H9 (cell line): ENCODE results near the gene GPI. TPM values are rescaled to one million over a fixed set of nuclear protein-coding genes. Genes with fewer than 3 reads are reported as not detected.
A peak's percentile ranks its signal among the peaks of the same experiment; 100 is the strongest.

Experiments used
- DNase-seq: peaks from one replicate; pipeline ENCODE4 v3.0.0-alpha.2; 2017
- H2AFZ ChIP-seq: one replicate; pipeline ENCODE4 v1.6.1; 2013; ENCODE audit warnings: mild to moderate bottlenecking, low read length, control low read depth, moderate library complexity
- H2AK5ac ChIP-seq: 2 replicates; pipeline ENCODE4 v1.6.1; 2013; ENCODE audit warnings: low read length, control low read depth, mixed read lengths; ENCODE audit not compliant: insufficient read length
- H2BK120ac ChIP-seq: one replicate; pipeline ENCODE4 v1.6.1; 2013; ENCODE audit warnings: low read depth, mild to moderate bottlenecking, low read length, control low read depth, inconsistent platforms; ENCODE audit not compliant: poor library complexity, severe bottlenecking
- H2BK12ac ChIP-seq: 2 replicates; pipeline ENCODE4 v1.6.1; 2013; ENCODE audit warnings: low read length, control low read depth, mixed read lengths, low read depth; ENCODE audit not compliant: insufficient read length
- H2BK15ac ChIP-seq: 2 replicates; pipeline ENCODE4 v1.6.1; 2013; ENCODE audit warnings: low read depth, low read length, control low read depth
- H2BK20ac ChIP-seq: one replicate; pipeline ENCODE4 v1.6.1; 2013; ENCODE audit warnings: low read depth, mild to moderate bottlenecking, low read length, control low read depth, inconsistent platforms; ENCODE audit not compliant: poor library complexity, severe bottlenecking
- H2BK5ac ChIP-seq: 2 replicates; pipeline ENCODE4 v1.6.1; 2013; ENCODE audit warnings: low read length, control low read depth, mixed read lengths; ENCODE audit not compliant: insufficient read length
- H3K14ac ChIP-seq: 2 replicates; pipeline ENCODE4 v1.6.1; 2013; ENCODE audit warnings: low read length, control low read depth; ENCODE audit not compliant: insufficient read depth
- H3K18ac ChIP-seq: 2 replicates; pipeline ENCODE4 v1.6.1; 2013; ENCODE audit warnings: low read depth, mild to moderate bottlenecking, mixed read lengths, low read length, control low read depth; ENCODE audit not compliant: insufficient read length
- H3K23ac ChIP-seq: 2 replicates; pipeline ENCODE4 v1.6.1; 2013; ENCODE audit warnings: low read length, control low read depth, mixed read lengths, low read depth; ENCODE audit not compliant: insufficient read length
- H3K23me2 ChIP-seq: 2 replicates; pipeline ENCODE4 v1.6.1; 2013; ENCODE audit warnings: low read depth, mild to moderate bottlenecking, mixed read lengths, low read length, control low read depth; ENCODE audit not compliant: insufficient read length, poor library complexity, severe bottlenecking
- H3K27ac ChIP-seq: 2 replicates; pipeline ENCODE4 v1.5.1; 2013; ENCODE audit warnings: low read length, control low read depth, mixed read lengths, low read depth; ENCODE audit not compliant: insufficient read length
- H3K27me3 ChIP-seq: 2 replicates; pipeline ENCODE4 v1.6.1; 2013; ENCODE audit warnings: low read length, control low read depth, inconsistent platforms; ENCODE audit not compliant: insufficient read depth
- H3K4ac ChIP-seq: 2 replicates; pipeline ENCODE4 v1.6.1; 2013; ENCODE audit warnings: low read depth, mild to moderate bottlenecking, control low read depth, inconsistent platforms, low read length, moderate library complexity
- H3K4me1 ChIP-seq: 2 replicates; pipeline ENCODE4 v1.6.1; 2013; ENCODE audit warnings: low read length, control low read depth, inconsistent platforms; ENCODE audit not compliant: insufficient read depth
- H3K4me2 ChIP-seq: 2 replicates; pipeline ENCODE4 v1.6.1; 2013; ENCODE audit warnings: low read length, control low read depth, mixed read lengths; ENCODE audit not compliant: insufficient read length, insufficient read depth
- H3K56ac ChIP-seq: 2 replicates; pipeline ENCODE4 v1.6.1; 2013; ENCODE audit warnings: low read depth, mild to moderate bottlenecking, mixed read lengths, low read length, control low read depth; ENCODE audit not compliant: insufficient read length
- H3K79me1 ChIP-seq: 2 replicates; pipeline ENCODE4 v1.6.1; 2013; ENCODE audit warnings: low read depth, mild to moderate bottlenecking, moderate library complexity, low read length, control low read depth, inconsistent platforms; ENCODE audit not compliant: insufficient read depth, poor library complexity, severe bottlenecking
- H3K79me2 ChIP-seq: 2 replicates; pipeline ENCODE4 v1.6.1; 2013; ENCODE audit warnings: low read length, control low read depth, inconsistent platforms; ENCODE audit not compliant: insufficient read depth
- H3K9ac ChIP-seq: 2 replicates; pipeline ENCODE4 v1.6.1; 2013; ENCODE audit warnings: low read length, control low read depth, mixed read lengths; ENCODE audit not compliant: insufficient read length; ENCODE audit errors: extremely low read depth
- H3K9me3 ChIP-seq: one replicate; pipeline ENCODE4 v1.6.1; 2013; ENCODE audit warnings: low read depth, low read length, inconsistent platforms; ENCODE audit not compliant: control insufficient read depth
- H3T11ph ChIP-seq: one replicate; pipeline ENCODE4 v1.6.1; 2013; ENCODE audit warnings: mild to moderate bottlenecking, low read length, control low read depth, inconsistent platforms
- H4K20me1 ChIP-seq: one replicate; pipeline ENCODE4 v1.6.1; 2013; ENCODE audit not compliant: control insufficient read depth, insufficient read length, insufficient read depth
- H4K5ac ChIP-seq: 2 replicates; pipeline ENCODE4 v1.6.1; 2013; ENCODE audit warnings: low read depth, mild to moderate bottlenecking, mixed read lengths, low read length, control low read depth; ENCODE audit not compliant: insufficient read length
- H4K8ac ChIP-seq: replicated peaks from 2 replicates; pipeline ENCODE4 v1.6.1; 2013; ENCODE audit warnings: low read length, control low read depth, mixed read lengths, low read depth; ENCODE audit not compliant: insufficient read length
- H4K91ac ChIP-seq: 2 replicates; pipeline ENCODE4 v1.6.1; 2013; ENCODE audit warnings: low read depth, mild to moderate bottlenecking, moderate library complexity, mixed read lengths, low read length, control low read depth; ENCODE audit not compliant: insufficient read length
- H3K27ac Mint-ChIP-seq, 3 experiments: 2 replicates in 2 of 3; 3 replicates in 1 of 3; pipeline ENCODE4 v1.8.0; 2020 to 2021; ENCODE audit warnings: mixed read lengths in 3 of 3, mild to moderate bottlenecking in 1 of 3, moderate library complexity in 1 of 3
- H3K27me3 Mint-ChIP-seq: 2 replicates; pipeline ENCODE4 v1.8.0; 2021; ENCODE audit warnings: low read depth, mild to moderate bottlenecking, moderate library complexity, mixed read lengths
- H3K36me3 Mint-ChIP-seq, 3 experiments: 2 replicates in 2 of 3; 3 replicates in 1 of 3; pipeline ENCODE4 v1.8.0; 2020 to 2021; ENCODE audit warnings: low read depth in 3 of 3, mixed read lengths in 3 of 3; ENCODE audit not compliant: insufficient read depth in 1 of 3
- H3K4me1 Mint-ChIP-seq, 2 experiments: 2 replicates each; pipeline ENCODE4 v1.8.0; 2020; ENCODE audit warnings: mixed read lengths in 2 of 2
- H3K4me3 Mint-ChIP-seq, 2 experiments: 2 replicates in 1 of 2; 3 replicates in 1 of 2; pipeline ENCODE4 v1.8.0; 2020 to 2021; ENCODE audit warnings: mild to moderate bottlenecking in 2 of 2, mixed read lengths in 2 of 2, moderate library complexity in 1 of 2
- H3K9me3 Mint-ChIP-seq, 2 experiments: 2 replicates in 1 of 2; 3 replicates in 1 of 2; pipeline ENCODE4 v1.8.0; 2020; ENCODE audit warnings: mild to moderate bottlenecking in 2 of 2, mixed read lengths in 2 of 2, moderate library complexity in 1 of 2
- CTCF ChIP-seq: fragments of 200-600 bp; sonication (generic); conservative IDR thresholded peaks from 3 replicates; pipeline ENCODE4 v1.8.0; 2021; ENCODE audit warnings: antibody characterized with exemption, mild to moderate bottlenecking
- WGBS: extraction: QIAGEN DNeasy Blood & Tissue Kit; methylation state at CpG from one replicate; pipeline ENCODE4 v1.1.7; 2013; ENCODE audit warnings: missing lambda C conversion rate, low lambda C conversion rate, mixed read lengths; ENCODE audit not compliant: insufficient read length; ENCODE audit errors: extremely low coverage; 5-methylcytosine and 5-hydroxymethylcytosine counted together
- total RNA-seq: library from RNA; stranded (reverse); gene quantifications from 2 replicates; pipeline ENCODE4 v1.2.1, GENCODE V29; 2021

GPI gene
- total RNA-seq, 1 experiment from 2014 or later: 373 TPM

- no peak for DNase-seq
- Mint-ChIP-seq H3K9me3 (no peaks in the 10 kb centered on the region), H3K27ac (peak overlapping the region in 2 of 3 experiments; percentile 49 to 88; a peak in 5 of 7 replicates), H3K27me3 (no peaks in the 10 kb centered on the region; the same call in 1 of the 2 replicates), H3K36me3 (peaks cover 25 to 57% (median 48%) of the 10 kb centered on the region in 3 experiments), H3K4me3 (peak overlapping the region; percentile 97 to 98), H3K4me1 (peaks cover 15 to 24% of the 10 kb centered on the region in 2 experiments)
- peaks cover 6% of the 10 kb centered on the region for H3K79me1 ChIP-seq
- H2BK20ac ChIP-seq: no peak overlapping the region
- H4K20me1 ChIP-seq: no peaks in the 10 kb centered on the region
- no peaks in the 10 kb centered on the region; the same call in 1 of the 2 replicates for H3K4me1 ChIP-seq
- H3K18ac ChIP-seq: no peak overlapping the region
- H4K91ac ChIP-seq: no peak overlapping the region
- no peak overlapping the region for H2AFZ ChIP-seq
- H2BK15ac ChIP-seq: no peak overlapping the region
- peaks cover 3% of the 10 kb centered on the region for H3K23me2 ChIP-seq
- peaks cover 38% of the 10 kb centered on the region; the same call in 1 of the 2 replicates for H3K79me2 ChIP-seq
- H3K56ac ChIP-seq: no peak overlapping the region
- no CpG with 5 or more reads among the region's 6 CpGs for WGBS
- no peaks in the 10 kb centered on the region for H3K27me3 ChIP-seq
- H3K14ac ChIP-seq: no peak overlapping the region
- no peak overlapping the region for H2BK5ac ChIP-seq
- H3K4me2 ChIP-seq: peak overlapping the region; percentile 0
- H2AK5ac ChIP-seq: no peak overlapping the region
- no peak overlapping the region for H2BK12ac ChIP-seq
- no peak overlapping the region for H2BK120ac ChIP-seq
- H3K9ac ChIP-seq: no peak overlapping the region
- no peak overlapping the region for H3K27ac ChIP-seq
- H3T11ph ChIP-seq: no peak overlapping the region
- no peak overlapping the region for H4K5ac ChIP-seq
- TF ChIP-seq CTCF: peak; percentile 76
- H4K8ac ChIP-seq: no peak overlapping the region
- H3K9me3 ChIP-seq: no peaks in the 10 kb centered on the region
- H3K23ac ChIP-seq: no peak overlapping the region
- no peak overlapping the region for H3K4ac ChIP-seq
Observed at GRCh38 chr19:34430738-34431625, 66.0 kb downstream of the GPI start.
